Sciatic nerve (tissue), 2 donors: ENCODE measurements around the gene MAGI1. TPM values are rescaled to one million over a fixed set of nuclear protein-coding genes. Genes with fewer than 3 reads are reported as not detected.

Experiments
- ATAC-seq: fragments of 200-7000 bp; cut with Tn5 transposase; one replicate; pipeline ENCODE4 v1.9.1; 2020; ENCODE audit warnings: mild to moderate bottlenecking, moderate library complexity
- DNase-seq: peaks from one replicate; pipeline ENCODE4 v3.0.0-alpha.2; 2020; ENCODE audit warnings: low spot score
- intact Hi-C: fragments of 100-400 bp; cut with DNase I; formaldehyde crosslinking; loops from one replicate; pipeline ENCODE4 v1.14.2; 2022
- total RNA-seq: library from RNA; stranded (reverse); fragmentation: NEBNext Ultra II Directional; extraction: Animal tissue kit (Norgen Biotek cat#: 25700); gene quantifications from one replicate; pipeline ENCODE4 v1.2.1, GENCODE V29; 2021
- donor health status: DM: no; HTN: no; CAD: no.
- donor health status: DM: no; HTN: no; CAD: no.

MAGI1 gene
- total RNA-seq, 1 donor from 2014 or later, result 64.6 TPM

DNA sequence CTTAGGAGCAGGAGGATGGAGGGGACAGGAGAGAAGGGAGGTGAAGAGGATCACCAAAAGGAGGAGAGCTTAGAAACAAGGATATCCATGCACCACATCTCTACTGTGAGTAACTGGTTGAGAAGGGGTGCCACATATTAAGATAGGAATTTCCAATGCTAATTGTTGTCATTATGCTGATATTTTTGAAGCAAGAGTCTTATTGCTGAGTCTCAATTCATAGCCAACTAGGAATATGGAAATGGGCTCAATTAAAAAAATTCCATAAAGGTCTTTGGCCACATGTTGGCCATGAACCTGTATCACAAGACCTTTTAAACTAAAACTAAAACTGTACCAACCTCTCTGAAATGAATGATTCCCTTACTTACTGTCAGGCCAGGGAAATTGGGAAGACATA lies 642.6 kb downstream of the MAGI1 start:
- intact Hi-C loops, result no loop called here
- DNase-seq (no peak), ATAC-seq (no peak)

DNA sequence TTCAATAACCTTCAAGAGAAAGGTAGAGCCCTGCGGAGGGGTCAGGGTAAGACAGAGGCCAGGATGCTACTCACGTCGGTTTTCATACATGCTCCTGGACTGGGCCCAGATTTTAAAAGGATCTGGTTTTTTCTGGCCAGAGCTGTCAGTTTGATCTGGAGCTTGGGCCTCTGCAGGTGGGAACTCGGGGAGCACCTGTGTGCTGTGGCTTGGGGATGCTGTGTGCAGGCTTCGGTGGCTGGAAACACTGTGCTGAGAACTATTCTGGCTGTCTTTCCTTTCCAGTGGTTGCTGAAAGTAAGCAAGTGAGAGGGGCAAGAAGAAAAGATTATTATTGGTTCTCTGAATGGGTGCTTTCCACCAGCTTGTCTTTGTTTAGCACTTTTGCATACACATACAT lies 647.6 kb downstream of the MAGI1 start:
- DNase-seq (no peak), ATAC-seq (no peak)
- intact Hi-C loops, result no loop called here

DNA sequence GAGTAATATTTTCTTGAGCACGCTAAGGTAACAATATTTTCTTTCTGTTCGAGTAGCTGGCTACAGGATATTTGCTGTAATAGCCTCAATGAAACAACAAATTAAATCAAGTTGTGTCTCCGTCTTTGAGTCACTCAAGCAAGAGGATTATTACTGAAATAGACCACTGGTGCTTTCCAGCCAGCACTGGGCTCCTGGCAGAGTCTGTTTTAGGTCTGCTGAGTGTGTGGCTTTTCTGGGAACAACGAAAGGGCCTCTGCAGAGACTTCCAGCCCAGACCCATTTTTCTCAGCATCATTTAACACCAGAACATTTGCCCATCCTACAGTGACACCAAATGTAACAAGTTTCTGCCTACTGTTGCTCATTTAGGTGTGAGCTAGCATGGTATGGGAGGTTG lies 652.9 kb downstream of the MAGI1 start:
- DNase-seq, result no peak
- intact Hi-C loops, result no loop called here
- ATAC-seq, result no peak

DNA sequence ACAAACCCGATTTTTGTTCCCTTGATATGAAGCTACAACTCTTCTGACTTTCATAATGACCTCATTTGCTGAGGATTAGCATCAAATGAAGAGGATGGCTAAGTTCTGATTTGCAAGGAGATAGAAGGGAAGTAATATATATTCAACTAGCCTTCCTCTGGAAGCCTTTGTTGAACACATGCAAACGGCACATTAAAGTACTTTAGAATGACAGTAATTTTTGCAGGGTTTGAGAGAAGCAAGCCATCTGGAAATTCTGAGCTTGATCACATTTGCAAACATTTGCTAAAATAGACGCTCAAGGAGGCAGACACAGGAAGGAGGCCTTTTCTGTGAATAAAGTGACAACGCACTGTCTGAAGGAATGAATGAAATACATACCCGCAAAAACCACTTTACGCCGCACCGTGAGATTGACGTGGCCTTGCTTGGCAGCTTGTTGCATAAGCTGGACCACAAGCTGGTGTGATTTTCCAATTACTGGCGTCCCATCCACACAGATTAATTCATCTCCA lies 657.2 kb downstream of the MAGI1 start:
- no peak for DNase-seq
- no peak for ATAC-seq
- intact Hi-C loops, result no loop called here

DNA sequence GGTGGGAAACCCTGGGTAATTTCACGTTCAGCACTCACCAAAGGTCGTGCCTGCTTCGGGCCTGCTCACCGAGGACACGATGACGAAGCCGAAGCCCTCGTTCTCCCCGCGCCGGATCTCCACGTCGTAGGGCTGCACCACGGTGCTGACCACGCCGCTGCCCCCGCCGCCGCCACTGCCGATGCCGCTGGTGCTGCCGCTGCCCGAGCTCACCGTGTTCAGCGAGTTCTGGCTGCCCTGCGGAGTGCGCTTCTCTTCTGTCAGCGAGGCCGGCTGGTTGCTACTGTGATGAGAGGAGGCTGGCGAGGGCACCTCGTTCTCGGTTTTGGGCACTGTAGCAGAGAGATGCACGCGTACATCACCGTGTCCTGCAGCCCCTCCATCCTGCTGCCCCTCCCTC lies 659.5 kb downstream of the MAGI1 start:
- intact Hi-C loops, result no loop called here
- DNase-seq (no peak), ATAC-seq (no peak)

DNA sequence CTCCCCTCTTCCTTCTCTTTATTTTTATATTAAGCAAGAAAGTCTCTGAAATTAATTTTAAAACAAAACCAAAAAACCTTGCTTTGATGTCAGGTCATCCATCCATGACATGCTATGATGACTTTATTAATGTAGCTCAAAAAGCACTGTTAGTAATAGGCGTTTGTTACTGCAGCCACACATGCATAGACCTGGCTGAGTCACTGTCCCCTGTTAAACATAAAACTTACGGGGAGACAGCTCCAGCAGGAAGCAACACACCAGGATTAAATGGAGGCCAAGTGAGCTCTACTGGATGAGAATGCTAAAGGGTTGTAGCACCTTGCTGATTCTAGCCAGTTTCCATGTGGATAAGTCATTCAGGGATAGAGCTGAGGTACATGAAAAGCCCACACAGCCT lies 661.1 kb downstream of the MAGI1 start:
- no peak for DNase-seq
- intact Hi-C loops, result no loop called here
- no peak for ATAC-seq

DNA sequence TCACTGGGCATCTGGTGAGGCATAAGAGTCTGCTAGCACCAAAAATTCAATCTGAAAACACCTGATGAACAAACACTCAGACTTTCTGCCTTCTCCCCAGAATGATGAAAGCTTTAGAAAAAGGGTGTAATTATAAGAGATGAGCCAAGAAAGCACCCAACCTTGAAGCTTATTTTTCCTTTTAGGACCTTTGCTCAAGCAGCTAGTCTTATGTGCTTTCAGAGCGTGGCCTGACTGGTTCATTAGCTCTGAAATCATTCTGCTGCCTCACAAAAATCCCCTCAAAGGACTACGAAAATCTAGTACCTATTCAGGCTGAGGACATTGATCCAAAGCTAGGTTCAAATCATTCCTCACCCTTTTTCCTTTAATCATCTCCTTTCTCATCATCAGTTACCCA lies 662.3 kb downstream of the MAGI1 start:
- no peak for DNase-seq
- ATAC-seq, result no peak
- intact Hi-C loops, result no loop called here

DNA sequence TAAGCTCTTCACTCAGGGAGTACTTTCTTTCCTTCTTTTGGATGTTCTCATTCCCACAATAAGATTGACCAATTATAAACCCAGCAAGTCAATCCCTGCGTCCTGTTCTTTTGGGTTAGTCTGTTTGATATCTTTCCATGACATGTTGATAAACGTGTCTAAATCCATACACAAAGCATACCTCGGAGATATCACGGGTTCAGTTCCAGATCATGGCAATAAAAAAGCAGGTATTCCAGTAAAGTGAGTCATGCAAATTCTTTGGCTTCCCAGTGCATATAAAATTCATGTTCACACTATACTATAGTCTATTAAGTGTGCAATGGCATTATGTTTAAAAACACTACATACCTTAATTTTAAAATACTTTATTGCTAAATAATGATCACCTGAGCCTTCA lies 667.7 kb downstream of the MAGI1 start:
- intact Hi-C loops, result no loop called here
- DNase-seq, result no peak
- no peak for ATAC-seq

DNA sequence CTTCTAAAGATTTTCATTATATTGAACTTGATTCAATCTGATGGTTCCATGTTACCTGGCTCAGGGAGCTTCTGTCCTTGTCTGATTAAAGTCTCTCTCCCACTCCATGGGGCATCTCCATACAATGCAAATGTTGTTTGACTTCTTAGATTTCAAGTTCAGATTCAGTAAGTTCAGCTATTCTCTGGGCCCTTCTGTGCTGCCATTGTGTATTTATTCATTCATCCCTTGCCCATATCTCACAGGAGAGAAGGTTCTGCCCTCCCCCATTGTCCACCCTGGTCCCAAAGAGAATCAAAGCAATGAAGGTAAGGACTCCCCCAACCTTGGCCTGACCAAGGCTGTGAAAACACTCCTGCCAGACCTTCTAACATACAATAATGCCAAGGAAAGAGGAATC lies 669.9 kb downstream of the MAGI1 start:
- DNase-seq (no peak), ATAC-seq (no peak)
- intact Hi-C loops, result no loop called here

DNA sequence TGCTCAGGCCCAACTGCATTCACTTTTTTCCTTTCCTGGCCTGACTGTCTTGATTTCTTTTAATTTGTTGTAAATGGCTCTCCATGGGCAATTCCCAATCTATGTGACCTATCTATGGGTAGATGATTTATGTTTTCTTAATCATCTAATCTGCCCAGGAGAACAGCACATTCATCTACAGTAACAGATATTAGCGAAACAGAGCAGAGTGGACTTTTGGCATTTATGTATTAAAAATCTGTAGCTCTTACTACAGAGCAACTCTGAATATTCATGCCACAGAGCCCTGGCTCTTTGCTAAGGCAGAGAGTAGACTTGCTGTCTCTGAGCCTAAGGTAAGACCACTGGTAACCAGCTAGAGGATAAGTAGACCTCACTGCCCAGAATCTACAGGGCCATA lies 676.0 kb downstream of the MAGI1 start:
- intact Hi-C loops, result no loop called here
- ATAC-seq, result no peak

DNA sequence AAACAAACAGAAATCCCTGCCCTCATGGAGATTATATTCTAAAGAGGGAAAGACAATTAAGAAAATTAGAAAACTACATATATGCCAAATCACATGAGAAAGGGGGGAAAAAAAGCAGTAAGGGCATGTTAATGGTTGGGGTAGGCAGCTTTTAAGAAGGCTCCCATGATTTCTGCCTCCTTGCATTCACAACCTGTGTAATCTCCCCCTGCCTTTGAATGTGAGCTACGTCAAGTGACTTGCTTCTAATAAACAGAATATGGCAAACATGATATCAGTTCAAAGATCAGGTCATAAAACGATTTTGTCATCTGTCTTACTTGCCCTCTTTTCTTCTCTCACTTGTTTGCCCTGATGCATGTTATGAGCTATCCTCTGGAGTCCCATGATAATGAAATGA lies 677.3 kb downstream of the MAGI1 start:
- ATAC-seq, result no peak
- intact Hi-C loops, result no loop called here
- no peak for DNase-seq

More for the DNA sequence above, 676.0 kb downstream of the MAGI1 start:
- DNase-seq, result no peak

DNA sequence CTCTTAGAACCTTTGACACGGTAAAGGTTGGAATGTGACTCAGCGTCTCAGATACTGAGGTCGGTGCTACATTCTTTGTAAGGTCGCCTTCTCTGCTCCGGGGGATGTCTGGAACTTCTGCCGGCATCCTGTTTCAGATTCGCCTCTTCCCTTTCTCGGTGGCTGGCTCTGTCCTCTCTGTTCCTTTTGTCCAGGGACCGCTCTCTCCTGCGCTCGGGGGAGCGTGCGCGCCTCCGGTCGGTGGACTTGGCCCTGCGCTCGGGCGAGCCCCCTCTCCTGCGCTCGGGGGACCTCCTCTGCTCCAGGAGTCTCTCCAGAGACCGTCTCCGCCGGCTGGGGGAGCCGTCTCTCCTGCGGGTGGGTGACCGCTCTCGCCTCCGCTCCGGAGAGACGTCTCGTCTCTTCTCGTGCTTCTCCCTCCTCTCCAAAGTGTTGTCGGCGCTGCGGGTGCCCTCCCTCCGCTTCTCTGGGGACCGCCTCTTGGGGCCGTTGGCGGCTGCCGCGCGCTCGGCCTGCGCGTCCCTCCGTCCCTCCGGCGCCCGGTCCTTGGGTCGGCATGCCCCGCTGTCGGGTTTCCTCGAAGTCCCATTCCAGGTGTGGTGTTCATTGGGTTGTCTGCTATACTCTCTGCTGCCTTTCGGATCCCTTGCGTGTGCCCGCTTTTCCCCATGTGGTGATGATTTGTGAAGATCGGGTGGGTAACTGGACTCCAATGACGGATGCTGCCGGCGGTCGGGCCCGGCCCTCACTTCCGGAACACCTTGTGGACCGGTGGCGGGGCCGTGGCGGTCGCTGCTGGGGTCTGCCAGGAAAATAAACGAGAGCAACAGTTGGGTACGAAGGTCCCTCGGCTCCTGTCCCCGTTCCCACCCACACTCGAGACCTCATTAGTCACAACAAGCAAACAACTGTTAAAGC lies 682.1 kb downstream of the MAGI1 start:
- ATAC-seq, result peak; percentile 25
- intact Hi-C loops, result no loop called here
- DNase-seq, result no peak

DNA sequence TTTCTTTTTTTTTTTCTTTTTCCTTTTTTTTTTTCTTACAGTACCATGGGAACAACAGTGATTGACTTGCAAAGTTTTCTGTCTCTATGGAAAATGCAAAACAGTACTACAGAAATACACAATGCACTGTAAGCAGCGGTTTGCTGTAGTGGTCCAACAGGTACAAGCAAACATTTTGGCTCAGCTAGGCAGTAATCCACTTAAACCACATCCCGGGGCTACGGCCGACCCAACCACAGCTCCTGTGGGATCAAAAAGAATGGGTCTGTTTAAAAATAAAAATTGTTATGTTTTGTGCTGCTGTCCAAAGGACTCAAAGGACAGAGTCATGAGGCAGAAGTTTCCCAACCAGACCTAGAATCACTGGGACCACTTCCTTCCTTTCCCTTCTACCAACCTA lies 683.8 kb downstream of the MAGI1 start:
- DNase-seq (no peak), ATAC-seq (peak; percentile 61)
- intact Hi-C loops, result no loop called here

DNA sequence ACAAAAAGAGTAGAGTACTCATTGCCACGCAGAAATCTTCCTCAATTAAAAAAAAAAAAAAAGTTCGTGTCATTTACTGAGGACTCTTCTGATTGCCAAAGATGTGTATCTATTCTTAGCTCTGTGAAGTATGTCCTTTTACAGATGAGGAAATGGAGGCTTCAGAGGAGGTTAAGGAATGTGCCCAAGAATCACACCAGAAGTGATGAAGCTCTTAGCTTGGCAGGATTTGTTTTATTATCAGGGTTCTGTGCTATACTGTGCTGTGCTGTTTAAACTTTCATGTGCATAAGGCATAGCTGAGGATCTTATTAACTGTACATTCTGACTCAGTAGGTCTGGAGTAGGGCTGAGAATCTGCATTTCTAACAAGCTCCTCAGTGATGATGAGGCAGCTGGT lies 685.8 kb downstream of the MAGI1 start:
- no peak for ATAC-seq
- intact Hi-C loops, result no loop called here
- DNase-seq, result no peak

DNA sequence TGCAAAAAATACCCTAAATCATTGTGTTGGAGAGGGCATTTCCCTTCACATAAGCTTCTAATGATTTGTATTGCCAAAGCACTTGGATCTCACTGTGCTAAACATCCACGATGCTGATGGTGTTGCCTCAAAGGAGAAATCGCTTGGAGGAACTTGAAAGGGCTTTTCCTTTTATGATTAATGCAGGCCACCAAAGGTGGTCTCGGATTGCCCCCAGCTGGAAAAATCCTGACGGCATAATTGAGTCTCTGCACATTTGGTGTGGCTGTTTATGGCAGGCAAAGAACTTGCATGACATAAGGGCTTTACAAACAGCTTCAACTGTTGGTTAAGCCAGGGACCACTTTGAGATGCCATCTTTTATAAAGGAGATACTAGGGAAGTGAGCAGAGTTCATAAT lies 687.0 kb downstream of the MAGI1 start:
- no peak for DNase-seq
- no peak for ATAC-seq
- intact Hi-C loops, result no loop called here

DNA sequence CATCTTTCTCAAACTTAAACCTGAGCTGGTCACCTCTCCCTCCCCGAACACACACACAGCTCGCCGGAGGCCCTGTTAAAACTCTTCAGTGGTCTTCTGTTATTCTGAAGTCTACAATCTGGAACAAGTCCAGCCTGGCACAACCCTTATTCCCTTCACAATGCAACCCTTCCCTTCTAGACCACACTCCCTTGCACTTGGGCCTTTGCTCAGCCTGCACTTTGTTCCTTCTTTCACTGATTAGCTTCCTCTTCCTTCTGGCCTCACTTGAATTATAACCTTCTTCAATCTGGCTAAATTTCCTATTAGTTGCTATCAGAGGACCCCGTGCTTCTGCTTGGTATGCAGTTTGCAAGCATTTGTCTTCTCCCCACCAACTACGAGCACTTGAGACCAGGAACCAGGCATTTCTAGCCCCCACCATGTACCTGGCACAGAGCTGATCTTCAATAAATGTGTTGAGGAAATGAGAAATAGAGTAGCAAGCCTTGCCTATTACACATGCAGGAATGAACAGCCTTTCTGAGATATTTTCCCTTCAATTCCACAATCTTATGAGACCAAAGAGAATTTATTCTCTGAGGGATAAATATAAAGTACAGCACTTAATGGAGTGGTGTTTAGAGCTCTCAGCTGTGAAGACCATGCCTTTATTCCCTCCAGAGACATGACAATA lies 687.8 kb downstream of the MAGI1 start:
- ATAC-seq, result no peak
- intact Hi-C loops, result no loop called here
- no peak for DNase-seq

DNA sequence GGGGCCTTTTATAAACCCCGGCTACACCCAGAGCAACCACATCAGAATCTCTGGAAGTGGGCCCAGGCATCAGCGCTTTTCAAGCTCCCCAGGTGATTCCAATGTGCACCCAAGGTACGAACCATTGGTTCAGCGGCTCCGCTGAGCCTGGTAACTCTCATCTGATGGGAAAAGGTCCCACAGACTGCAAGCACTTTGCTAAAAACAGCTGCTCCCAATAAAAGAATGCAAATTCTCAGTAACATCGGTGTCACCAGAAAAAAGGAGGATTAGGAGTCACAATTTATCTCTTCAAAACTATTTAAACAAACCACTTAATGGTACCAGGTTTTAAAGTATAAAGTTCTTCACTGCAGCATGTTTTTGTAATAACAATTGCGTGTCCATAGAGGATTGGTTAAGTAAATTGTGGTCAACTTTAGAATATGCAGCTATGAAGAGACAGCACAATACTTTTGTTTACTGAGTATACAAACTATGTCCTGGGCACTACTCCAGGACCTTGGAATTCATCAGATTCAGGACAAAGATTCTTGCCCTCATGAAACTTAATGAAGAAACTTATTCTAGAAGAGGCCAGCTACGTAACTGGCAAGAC lies 690.2 kb downstream of the MAGI1 start:
- intact Hi-C loops, result no loop called here
- ATAC-seq, result peak; percentile 18
- no peak for DNase-seq

DNA sequence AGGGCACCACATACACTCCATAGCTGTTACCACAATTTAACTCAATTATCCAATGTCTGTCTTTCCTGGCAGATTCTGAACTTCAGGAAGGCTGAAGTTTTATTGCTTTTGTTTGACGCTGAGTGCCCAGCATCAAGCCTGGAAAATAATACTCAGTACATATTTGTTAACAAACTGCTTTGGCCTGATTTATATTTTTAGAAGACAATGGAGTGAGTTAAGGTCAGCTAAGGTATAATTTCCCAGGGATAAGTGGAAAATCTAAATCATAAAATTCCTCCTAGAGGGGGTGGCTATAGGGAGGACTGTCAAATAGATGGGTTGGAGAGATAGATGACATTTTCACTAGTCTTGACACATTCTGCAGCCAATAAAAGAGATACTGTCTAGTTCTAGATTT lies 691.6 kb downstream of the MAGI1 start:
- intact Hi-C loops, result no loop called here
- ATAC-seq (no peak), DNase-seq (no peak)

DNA sequence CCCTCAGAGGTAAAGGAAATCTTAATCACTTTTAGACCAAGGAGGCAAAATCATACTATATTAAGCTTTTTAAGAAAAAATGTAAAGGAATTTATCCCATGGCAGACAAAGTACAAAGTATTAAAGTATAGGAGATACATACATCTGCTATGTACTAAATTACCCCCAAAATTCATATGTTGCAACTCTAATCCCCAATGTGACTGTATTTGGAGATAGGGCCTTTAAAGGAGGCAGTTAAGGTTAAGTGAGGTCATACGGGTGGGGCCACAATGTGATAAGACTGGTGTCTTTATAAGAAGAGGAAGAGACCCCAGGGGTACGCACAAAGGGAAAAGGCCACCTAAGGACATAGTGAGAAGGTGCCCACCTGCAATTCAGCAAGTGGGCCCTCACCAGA lies 693.9 kb downstream of the MAGI1 start:
- intact Hi-C loops, result no loop called here
- ATAC-seq (no peak), DNase-seq (no peak)

DNA sequence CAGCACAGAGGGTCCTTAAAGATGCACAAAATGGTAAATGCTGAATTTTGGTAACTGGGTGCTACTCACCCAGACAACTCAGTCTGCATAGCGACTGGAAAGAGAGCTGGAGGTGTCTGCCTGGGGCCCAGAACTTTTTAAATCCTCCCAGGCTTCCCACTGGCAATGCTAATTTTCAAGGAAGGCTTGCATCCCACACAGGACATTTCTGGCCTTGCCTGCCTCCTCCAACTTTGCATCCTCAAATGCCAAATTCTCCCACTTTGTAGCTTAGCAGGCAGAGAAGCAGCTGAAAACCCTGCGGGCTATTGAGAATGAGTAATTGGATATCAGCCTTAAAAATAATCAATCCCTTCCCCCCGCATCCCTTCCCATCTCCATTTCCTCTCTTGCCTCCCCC lies 694.3 kb downstream of the MAGI1 start:
- intact Hi-C loops, result no loop called here
- no peak for ATAC-seq

More for the DNA sequence above, 694.3 kb downstream of the MAGI1 start:
- DNase-seq, result no peak
